Mesodermal cell (in vitro differentiated cells): Measurements from ENCODE around the gene SLC13A2.
A peak's percentile ranks its signal among the peaks of the same experiment; 100 is the strongest.
"Not testable (repeated sequence)": the region's sequence is repeated elsewhere in the genome, so short reads cannot be mapped to it uniquely, and the experiment has no call there.

Experiments
- H3K27ac ChIP-seq: 2 replicates; pipeline ENCODE4 v1.7.0; 2013; ENCODE audit warnings: mild to moderate bottlenecking, low read depth, low read length, moderate library complexity; ENCODE audit not compliant: severe bottlenecking
- H3K36me3 ChIP-seq: 2 replicates; pipeline ENCODE4 v1.7.1; 2013; ENCODE audit warnings: mild to moderate bottlenecking, low read length, moderate library complexity; ENCODE audit not compliant: control insufficient read depth, insufficient read depth
- H3K4me1 ChIP-seq: one replicate; pipeline ENCODE4 v1.7.1; 2013; ENCODE audit warnings: mild to moderate bottlenecking, low read length; ENCODE audit not compliant: insufficient read depth, control insufficient read depth, poor library complexity, severe bottlenecking
- H3K4me3 ChIP-seq: 2 replicates; pipeline ENCODE4 v1.7.0; 2013; ENCODE audit warnings: low read length, control low read depth, mild to moderate bottlenecking; ENCODE audit not compliant: insufficient read depth, poor library complexity, severe bottlenecking; ENCODE audit errors: extremely low read depth
- H3K9me3 ChIP-seq: 2 replicates; pipeline ENCODE4 v1.7.1; 2013; ENCODE audit warnings: mild to moderate bottlenecking, low read length, moderate library complexity; ENCODE audit not compliant: control insufficient read depth
- WGBS, 2 experiments: methylation state at CpG; one replicate each; pipeline ENCODE4 v1.1.5; 2013; ENCODE audit warnings: missing lambda C conversion rate in 2 of 2; ENCODE audit not compliant: insufficient coverage in 2 of 2; 5-methylcytosine and 5-hydroxymethylcytosine counted together

SLC13A2 gene

DNA sequence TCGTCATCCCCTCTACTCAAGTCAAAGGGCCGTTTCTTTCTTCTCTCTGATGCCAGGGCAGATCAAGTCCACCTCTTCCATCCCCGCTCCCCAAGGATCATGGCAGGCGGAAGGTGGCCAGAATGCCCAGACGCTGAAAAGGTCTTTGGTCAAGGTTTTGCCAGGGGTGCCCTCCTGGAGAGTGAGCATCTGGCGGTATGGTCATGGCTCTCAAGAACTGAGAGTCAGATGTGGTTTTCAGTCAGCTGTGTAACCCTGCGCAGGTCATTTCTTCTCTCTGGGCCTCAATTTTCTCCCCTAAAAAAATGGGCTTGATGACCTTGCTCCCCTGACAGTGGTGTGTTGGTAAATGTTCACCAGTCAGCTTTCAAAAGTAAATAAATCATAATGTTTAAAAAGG is 45.1 kb downstream of the SLC13A2 start:
- peaks cover 4% of the 10 kb centered on the region for H3K9me3 ChIP-seq
- H3K36me3 ChIP-seq: no peaks in the 10 kb centered on the region
- 83% methylated on average over 4 of the region's 7 CpGs for WGBS, 2 experiments
- no peak overlapping the region for H3K4me3 ChIP-seq
- no peaks in the 10 kb centered on the region for H3K4me1 ChIP-seq
- H3K27ac ChIP-seq: no peak overlapping the region

- H3K27ac ChIP-seq: no peak overlapping the region
- 89% methylated on average over 4 to 5 of the region's 5 CpGs for WGBS, 2 experiments
These were observed 45.8 kb downstream of the SLC13A2 start for GRCh38 chr17:28519236-28519635.

GRCh38 chr17:28520687-28521086 is 47.2 kb downstream of the SLC13A2 start:
- no peak overlapping the region for H3K4me3 ChIP-seq
- WGBS, 2 experiments: 75 to 76% methylated on average over 6 of the region's 6 CpGs
- no peaks in the 10 kb centered on the region for H3K36me3 ChIP-seq
- H3K27ac ChIP-seq: no peak overlapping the region
- peaks cover 4% of the 10 kb centered on the region for H3K9me3 ChIP-seq
- peaks cover 10% of the 10 kb centered on the region for H3K4me1 ChIP-seq

More at GRCh38 chr17:28519236-28519635, 45.8 kb downstream of the SLC13A2 start:
- Histone ChIP-seq H3K4me1 (no peaks in the 10 kb centered on the region), H3K4me3 (no peak overlapping the region), H3K36me3 (no peaks in the 10 kb centered on the region), H3K9me3 (peaks cover 4% of the 10 kb centered on the region)

DNA sequence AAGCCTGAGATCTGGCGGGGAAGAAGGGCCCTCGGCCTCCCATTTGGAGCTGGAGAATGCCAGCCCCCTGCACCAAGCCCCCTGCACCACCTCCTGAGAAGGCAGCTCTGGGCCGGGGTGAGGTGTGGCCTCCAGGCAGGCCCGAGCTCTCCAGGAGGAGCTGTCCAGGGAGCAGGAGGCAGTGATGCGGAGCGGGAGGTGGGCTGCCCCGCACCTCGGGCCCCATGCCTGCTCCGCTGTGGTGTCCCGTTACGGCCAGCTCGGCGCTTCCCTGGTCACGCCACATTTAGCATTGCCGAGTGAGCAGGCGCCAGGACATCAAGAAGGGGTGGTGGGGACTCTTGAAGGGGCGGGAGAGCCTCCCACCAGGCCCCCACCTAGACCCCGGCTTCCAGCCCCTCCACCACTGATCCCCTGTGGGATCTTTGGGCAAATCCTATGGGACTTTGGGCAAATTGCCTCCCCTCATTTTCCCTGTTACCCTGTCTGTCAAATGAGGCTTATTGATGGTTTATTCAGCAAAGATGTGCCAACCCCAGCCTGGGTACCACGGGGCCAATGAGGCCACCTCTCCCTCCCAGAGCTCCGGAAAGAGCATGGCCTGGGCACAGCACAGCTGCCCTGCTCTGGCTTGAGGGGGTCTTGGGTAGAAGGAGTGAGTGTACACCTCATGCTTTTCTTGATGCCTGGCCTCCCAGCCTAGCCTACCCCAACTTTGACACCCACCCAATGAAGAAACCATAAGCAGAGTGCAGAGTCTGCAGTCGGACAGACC is 48.1 kb downstream of the SLC13A2 start:
- Histone ChIP-seq H3K36me3 (no peaks in the 10 kb centered on the region), H3K9me3 (no peaks in the 10 kb centered on the region), H3K4me3 (no peak overlapping the region), H3K4me1 (peaks cover 13% of the 10 kb centered on the region), H3K27ac (no peak overlapping the region)
- 47 to 55% methylated on average over 15 to 16 of the region's 21 CpGs for WGBS, 2 experiments

DNA sequence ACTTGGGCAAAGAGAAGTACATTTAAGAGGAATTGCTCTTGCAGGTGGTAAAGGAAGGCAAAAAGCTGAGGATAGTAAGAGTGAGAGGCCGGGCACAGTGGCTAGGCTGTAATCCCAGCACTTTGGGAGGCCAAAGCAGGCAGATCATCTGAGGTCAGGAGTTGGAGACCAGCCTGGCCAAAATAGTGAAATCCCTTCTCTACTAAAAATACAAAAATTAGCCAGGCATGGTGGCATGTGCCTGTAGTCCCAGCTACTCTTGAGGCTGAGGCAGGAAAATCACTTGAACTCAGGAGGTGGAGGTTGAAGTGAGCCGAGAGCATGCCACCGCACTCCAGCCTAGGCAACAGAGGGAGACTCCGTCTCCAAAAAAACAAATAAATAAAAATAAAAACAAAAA is 48.8 kb downstream of the SLC13A2 start:
- H3K4me3 ChIP-seq, H3K27ac ChIP-seq, H3K9me3 ChIP-seq, H3K36me3 ChIP-seq: not testable (repeated sequence)
- WGBS, 2 experiments: 75 to 90% methylated on average over 1 of the region's 4 CpGs
- H3K4me1 ChIP-seq: peaks cover 13% of the 10 kb centered on the region

DNA sequence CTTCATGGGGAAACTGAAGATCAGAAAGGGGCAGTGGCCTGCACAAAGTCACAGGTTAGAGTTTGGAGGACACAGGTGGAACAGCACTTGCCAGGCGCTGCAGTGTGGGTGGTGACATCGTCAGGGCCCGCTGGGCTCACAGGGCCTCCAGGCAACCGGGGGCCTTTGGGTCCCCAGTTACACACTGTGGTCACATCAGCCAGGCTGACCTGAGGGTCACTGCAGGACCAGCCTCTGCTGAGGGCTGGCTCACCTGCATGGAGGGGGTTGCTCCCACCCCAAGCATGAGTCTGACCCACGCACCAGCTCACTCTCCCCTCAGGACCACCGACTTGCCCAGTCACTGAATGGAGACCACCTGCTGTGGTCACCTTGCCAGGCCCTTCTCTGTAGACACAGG is 49.7 kb downstream of the SLC13A2 start:
- Histone ChIP-seq H3K4me1 (peaks cover 13% of the 10 kb centered on the region), H3K36me3 (no peaks in the 10 kb centered on the region), H3K27ac (no peak overlapping the region), H3K9me3 (no peaks in the 10 kb centered on the region), H3K4me3 (no peak overlapping the region)
- 85 to 93% methylated on average over 4 to 6 of the region's 6 CpGs for WGBS, 2 experiments

DNA sequence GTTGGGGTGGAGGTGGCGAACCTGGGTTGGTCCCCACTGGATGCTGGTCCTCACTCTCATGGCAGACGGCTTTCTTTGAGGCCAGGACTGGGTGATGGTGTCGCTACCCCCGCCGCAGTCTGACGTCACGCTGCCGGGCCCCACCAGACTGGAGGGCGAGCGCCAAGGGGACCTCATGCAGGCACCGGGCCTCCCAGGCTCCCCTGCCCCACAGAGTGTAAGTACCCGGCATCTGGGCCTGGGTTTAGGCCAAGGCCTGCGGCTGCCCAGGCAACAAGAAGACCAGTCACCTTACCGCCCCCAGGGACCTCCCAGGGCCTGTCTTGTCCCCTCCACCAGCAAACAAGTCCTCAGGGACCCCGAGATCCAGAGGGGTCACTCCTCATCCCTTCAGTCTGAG is 50.4 kb downstream of the SLC13A2 start:
- WGBS, 2 experiments: 87 to 94% methylated on average over 13 to 15 of the region's 15 CpGs
- Histone ChIP-seq H3K9me3 (no peaks in the 10 kb centered on the region), H3K36me3 (no peaks in the 10 kb centered on the region), H3K4me1 (peaks cover 17% of the 10 kb centered on the region), H3K4me3 (no peak overlapping the region), H3K27ac (no peak overlapping the region)

- Histone ChIP-seq H3K27ac (peak overlapping the region; percentile 41), H3K4me3 (no peak overlapping the region), H3K9me3 (no peaks in the 10 kb centered on the region), H3K4me1 (peaks cover 17% of the 10 kb centered on the region), H3K36me3 (no peaks in the 10 kb centered on the region)
- 95 to 98% methylated on average over 20 to 25 of the region's 25 CpGs for WGBS, 2 experiments
These were observed 51.3 kb downstream of the SLC13A2 start for GRCh38 chr17:28524476-28525424.

- H3K4me3 ChIP-seq: no peak overlapping the region
- no peaks in the 10 kb centered on the region for H3K9me3 ChIP-seq
- H3K36me3 ChIP-seq: no peaks in the 10 kb centered on the region
- 89 to 96% methylated on average over 3 to 6 of the region's 8 CpGs for WGBS, 2 experiments
- H3K27ac ChIP-seq: peak overlapping the region; percentile 10
- peaks cover 17% of the 10 kb centered on the region for H3K4me1 ChIP-seq
These were observed 52.9 kb downstream of the SLC13A2 start for GRCh38 chr17:28526381-28526780.

DNA sequence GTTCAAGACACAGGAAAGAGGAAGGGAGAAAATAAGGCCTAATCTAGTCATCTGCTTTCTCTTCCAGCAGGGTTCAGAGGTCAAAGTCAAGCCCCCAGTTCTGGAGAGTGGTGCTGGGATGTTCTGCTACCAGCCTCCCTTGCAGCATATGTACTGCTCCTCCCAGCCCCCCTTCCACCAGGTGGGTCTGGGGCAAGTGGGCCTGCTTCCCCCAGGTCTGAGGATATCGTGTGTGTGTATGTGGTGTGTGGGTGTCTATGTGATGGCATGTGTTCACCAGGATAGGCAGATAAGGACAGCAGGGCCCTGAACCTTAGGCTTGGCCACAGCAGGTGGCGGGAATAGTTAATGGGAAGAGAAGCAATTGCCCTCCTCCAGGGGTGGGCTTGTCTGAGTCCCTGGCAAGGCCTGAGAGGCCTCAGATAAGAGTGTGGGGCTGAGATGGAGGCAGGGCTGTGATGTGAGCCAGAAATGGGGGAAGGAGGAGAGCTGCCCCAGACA is 53.8 kb downstream of the SLC13A2 start:
- 88 to 100% methylated on average over 1 of the region's 2 CpGs for WGBS, 2 experiments
- H3K4me3 ChIP-seq: no peak overlapping the region
- H3K4me1 ChIP-seq: peaks cover 17% of the 10 kb centered on the region
- no peak overlapping the region for H3K27ac ChIP-seq
- no peaks in the 10 kb centered on the region for H3K9me3 ChIP-seq
- H3K36me3 ChIP-seq: no peaks in the 10 kb centered on the region
